ENCODE measurements around the gene PTPN14. TPM values are rescaled to one million over a fixed set of nuclear protein-coding genes. Genes with fewer than 3 reads are reported as not detected.
"Not testable (repeated sequence)": the region's sequence is repeated elsewhere in the genome, so short reads cannot be mapped to it uniquely, and the experiment has no call there.

The PTPN14 gene
- total RNA-seq, 1 donor from 2014 or later = 2.7 TPM

DNA sequence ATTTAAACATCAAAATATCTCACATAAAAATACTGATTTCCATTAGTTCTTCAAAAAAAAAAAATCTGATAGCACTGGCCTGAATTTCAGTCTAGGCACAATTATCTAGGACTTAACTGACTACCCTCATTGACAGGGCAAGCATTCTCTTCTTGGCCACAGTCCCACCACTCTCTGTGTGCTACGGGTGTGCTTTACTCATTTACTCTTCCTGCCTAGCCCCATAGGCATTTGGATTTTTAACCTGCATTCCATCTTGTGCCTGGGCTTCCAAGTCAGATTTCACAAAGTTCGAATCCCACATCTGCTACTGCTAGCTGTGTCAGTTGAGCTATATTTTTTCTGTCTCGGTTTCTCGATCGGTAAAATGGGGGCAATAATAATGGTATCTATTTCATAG, 38.0 kb downstream of the PTPN14 start:
- intact Hi-C loops (cut with micrococcal nuclease) = no loop called here

DNA sequence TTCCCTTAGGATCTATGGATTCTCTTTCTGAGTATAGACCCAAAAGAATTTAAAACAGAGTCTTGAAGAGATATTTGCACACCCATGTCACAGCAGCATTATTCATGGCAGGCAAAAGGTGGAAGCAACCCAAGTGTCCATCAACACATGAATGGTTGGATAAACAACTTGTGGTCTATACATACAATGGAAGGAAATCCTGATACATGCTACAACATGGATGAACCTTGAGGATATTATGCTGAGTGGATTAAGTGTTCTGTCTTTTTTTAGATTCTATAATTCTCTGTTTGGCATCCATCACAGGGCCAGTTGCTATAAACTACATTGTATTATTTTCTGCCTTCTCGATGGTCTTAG, 39.8 kb downstream of the PTPN14 start:
- intact Hi-C loops (cut with micrococcal nuclease) = no loop called here

DNA sequence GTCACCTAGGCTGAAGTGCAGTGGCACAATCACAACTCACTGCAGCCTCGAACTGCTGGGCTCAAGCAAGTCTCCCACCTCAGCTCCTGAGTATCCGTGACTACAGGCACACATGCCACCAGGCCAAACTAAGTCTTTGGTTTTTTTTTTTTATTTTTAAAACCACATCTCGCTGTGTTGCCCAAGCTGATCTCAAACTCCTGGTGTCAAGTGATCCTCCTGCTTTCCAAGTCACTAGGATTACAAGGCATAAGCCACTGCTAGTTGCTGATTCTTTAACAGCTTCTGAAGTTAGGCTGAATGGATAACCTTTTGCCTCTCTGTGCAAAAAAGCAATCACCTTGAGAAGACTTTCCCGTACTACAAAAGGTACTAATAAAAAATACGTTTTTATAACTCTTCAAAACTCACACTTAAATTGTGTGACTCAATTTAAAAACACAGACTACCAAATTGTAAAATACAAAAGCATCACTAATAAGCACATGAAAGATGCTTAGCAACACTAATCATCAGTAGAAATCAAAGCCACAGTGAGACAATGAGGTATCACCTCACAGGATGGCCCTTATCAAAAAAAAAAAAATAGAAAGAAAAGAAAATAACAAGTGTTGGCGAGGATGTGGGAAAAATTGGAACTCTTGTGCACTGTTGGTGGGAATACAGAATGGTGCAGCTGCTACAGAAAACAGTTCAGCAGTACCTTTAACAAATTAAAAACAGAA, 40.3 kb downstream of the PTPN14 start:
- intact Hi-C loops (cut with micrococcal nuclease) = no loop called here

DNA sequence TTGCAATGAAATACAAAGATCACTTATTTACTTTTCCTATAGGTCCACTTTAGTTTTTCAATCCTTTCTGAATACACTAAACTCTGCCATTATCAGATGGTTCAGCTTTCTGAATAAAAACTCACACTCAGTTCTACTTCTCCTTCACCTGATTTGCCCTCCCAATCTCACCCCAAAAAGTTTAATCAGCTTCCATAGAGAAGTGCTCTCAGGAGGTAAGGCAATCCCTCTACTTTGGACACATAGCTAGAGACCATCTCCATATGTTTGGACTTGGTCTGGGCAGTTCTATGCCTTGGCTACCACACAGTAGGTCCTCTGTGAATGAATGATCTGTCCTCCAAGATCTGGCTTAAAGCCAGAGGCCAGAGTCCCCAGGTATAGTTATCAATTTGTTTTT, 40.9 kb downstream of the PTPN14 start:
- intact Hi-C loops (cut with micrococcal nuclease) = no loop called here

DNA sequence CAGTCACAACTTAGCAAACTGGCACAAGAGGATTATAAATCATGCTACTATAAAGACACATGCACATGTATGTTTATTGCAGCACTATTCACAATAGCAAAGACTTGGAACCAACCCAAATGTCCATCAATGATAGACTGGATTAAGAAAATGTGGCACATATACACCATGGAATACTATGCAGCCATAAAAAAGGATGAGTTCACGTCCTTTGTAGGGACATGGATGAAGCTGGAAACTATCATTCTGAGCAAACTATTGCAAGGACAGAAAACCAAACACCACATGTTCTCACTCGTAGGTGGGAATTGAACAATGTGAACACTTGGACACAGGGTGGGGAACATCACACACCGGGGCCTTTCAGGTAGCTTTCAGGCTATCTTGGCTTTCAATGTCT, 41.8 kb downstream of the PTPN14 start:
- intact Hi-C loops (cut with micrococcal nuclease) = not testable (repeated sequence)

DNA sequence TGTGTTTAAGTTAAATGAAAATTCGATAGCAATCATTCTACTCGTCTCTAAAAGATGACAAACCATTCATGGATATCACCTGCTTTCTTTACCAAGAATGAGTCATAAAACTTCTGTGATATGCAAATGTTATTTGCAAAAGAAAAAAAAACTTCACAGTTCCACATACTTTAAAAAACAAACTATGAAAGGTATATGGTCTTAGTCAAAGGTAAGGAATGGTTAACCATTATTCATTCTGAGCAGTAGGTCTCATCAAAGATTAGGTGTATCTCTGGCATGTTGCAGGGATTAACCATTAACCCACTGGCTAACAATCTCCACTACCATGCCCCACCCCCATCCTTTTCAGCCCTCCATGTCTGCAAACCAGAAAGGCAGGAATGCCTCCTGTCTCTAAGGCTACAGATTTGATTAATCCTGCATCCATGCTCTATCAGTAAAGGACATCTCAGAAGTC, 44.4 kb downstream of the PTPN14 start:
- intact Hi-C loops (cut with micrococcal nuclease) = no loop called here

DNA sequence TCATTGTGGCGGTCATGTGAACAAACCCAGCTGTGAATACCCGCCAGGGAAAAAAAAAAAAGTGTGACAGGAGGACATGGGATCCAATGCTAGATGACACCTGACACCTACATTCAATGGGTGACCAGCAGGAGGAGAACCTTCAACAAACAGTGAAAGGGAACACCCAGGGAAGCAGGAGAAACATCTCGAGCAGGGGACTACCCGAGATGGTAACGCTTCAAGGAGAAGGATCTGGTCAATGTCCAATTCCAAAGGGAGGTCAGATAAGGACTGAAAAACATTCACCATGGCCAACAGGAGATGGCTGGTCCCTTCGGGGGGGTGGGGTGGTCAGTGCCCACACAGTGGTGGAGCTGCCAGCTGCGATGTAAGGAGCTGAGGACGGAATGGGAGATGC, 46.3 kb downstream of the PTPN14 start:
- intact Hi-C loops (cut with micrococcal nuclease) = no loop called here

DNA sequence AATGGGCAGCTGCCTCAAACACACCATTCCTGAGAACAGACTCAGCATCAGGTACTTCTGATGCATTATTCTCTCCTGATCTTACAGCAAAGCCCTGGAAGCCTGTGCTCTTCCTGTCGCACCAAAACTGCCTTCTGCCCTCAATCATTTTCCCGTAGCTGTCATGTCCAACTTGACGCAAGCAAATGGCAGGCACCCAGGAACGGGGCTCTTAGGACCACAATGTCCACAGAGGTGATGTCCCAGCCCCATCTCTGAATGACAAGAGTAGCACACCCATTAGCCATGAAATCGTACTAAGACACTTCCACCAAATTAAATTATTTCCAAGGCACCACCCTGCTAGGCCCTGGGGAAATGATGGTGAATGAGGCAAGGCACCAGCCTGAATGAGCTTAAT, 47.1 kb downstream of the PTPN14 start:
- intact Hi-C loops (cut with micrococcal nuclease) = no loop called here

DNA sequence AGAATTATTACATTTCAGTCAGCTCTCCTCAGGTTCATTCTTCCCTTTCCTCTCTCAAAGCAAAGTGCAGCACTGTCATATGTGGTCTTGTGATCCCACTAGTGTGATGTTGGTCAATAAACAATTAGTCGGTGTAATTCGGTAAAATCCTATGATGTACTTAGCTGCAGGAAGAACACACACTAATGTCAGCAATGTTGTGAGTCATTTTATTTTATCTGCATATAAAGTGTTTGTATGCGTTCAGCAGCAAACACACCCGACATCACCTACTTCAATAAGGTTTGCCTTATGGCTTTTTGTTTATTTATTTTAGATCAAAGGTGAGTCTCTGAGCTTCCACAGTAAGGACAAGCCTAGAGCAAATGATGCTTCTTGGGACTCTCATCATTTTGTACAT, 47.8 kb downstream of the PTPN14 start:
- intact Hi-C loops (cut with micrococcal nuclease) = no loop called here

DNA sequence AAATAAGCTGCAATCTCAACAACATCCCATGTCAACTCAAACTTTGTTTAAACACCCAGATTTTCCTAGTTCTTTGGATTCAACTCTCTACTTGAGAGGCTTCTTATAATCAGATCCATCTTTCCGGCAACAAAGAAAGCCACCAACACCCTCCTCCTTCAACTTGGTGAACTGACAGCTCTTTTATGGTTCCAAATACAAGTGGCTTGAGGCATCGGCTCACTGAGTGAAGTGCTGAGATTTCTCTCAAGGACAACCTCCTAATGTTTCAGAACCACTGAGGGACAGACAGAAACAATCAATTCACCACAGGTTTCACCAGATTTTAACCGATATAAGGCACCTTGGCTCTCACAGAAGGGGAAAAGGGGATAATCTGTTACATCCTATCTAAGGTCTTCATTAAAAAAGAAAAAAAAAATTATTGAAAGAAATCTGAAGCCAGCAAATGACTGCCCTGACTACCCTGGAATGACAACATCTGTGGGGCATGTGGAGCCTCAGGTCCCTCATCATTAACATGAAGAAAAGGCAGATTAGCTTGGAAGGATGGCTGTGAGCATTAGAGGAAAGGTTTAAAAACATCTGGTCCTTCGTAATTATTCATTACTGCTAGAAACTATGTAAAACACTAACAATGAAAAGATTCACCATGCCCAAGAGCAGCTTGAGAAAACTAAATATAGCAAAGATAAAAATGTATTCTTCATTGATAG, 50.9 kb downstream of the PTPN14 start:
- intact Hi-C loops (cut with micrococcal nuclease) = no loop called here

DNA sequence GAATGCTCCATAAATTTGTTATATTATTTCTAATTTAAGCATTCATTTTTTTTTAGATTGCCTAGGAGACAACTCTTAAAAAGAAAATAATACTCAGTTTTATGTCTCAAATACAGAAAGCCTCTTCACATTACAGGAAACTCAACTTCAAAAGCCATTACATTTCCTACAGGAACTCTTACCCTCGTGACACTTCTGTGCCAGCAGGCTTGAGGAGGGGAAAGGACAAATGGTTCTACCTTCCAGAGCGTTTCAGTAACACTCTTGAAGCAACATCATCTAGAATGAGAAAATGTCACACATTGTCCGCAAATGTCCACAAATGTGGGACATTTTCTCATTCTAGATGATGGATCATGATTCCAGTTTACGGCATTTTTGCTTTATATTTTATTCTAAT, 51.7 kb downstream of the PTPN14 start:
- intact Hi-C loops (cut with micrococcal nuclease) = no loop called here

DNA sequence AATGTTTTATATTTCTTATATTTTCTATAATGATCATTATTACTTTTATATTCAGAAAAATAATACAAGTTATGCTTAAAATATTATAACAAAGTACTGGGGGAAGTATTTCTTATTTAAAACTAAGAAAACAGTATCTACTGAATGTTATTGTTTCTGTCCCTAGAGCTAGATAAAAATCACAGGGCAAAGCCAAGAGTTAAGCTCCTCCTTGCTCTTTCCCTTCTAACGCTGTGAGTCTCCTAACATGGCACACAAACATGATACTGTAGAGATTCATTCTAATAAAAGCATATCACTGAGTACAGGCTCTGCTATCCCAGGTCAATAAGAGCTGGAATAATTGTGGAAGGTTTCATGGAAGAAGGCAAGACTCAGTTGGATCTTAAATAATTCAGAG, 53.4 kb downstream of the PTPN14 start:
- intact Hi-C loops (cut with micrococcal nuclease) = no loop called here

DNA sequence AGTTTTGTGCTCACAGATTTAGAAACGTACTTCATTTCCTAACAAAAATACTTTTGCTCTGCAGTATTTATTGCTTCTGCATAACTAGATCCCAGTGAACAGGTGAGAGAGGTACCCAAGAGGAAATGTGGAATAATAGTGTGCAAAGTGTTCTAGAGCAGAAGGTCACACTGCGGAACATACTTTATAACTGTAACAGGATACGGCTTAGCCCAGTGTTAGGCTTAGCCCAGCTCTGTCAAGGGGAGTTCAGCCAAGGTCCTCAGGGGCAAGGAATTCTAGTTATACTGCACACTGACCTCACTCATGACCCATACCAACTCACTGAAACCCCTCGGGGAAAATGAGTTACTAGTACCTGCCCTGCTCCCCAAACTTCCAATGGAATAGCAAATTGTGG, 55.3 kb downstream of the PTPN14 start:
- intact Hi-C loops (cut with micrococcal nuclease) = no loop called here

DNA sequence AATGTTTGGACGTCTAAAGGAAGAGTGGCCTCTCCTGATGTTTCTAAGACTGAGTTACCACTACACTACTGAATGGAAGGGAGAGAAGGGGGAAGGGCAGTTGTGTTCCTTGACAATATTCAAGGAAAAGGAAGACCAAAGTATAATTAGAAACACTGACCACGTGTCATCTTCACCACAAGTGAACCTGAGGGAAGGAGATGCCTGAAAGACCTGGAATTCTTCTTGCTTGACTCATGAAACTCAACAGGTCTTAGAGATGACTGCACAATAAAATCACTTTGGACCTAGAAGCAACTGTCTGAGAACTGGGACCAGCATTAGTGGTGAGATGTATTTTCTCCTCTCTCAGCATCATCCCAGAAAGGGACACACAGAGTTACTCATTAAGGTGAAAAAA, 56.7 kb downstream of the PTPN14 start:
- intact Hi-C loops (cut with micrococcal nuclease) = no loop called here

DNA sequence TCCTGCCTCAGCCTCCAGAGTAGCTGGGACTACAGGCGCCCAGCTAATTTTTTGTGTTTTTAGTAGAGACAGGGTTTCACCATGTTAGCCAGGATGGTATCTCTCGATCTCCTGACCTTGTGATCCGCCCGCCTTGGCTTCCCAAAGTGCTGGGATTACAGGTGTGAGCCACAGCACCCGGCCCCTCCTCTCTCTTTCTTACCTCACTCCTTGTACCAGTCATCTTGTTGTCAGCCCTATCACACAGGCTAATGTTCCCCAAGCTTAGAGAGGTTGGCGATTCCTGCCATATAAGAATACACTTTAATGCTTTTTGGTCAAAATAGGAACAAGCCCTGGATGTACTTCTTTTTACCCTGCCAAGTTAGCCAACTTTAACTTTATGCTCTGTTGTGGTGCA, 57.2 kb downstream of the PTPN14 start:
- intact Hi-C loops (cut with micrococcal nuclease) = not testable (repeated sequence)

DNA sequence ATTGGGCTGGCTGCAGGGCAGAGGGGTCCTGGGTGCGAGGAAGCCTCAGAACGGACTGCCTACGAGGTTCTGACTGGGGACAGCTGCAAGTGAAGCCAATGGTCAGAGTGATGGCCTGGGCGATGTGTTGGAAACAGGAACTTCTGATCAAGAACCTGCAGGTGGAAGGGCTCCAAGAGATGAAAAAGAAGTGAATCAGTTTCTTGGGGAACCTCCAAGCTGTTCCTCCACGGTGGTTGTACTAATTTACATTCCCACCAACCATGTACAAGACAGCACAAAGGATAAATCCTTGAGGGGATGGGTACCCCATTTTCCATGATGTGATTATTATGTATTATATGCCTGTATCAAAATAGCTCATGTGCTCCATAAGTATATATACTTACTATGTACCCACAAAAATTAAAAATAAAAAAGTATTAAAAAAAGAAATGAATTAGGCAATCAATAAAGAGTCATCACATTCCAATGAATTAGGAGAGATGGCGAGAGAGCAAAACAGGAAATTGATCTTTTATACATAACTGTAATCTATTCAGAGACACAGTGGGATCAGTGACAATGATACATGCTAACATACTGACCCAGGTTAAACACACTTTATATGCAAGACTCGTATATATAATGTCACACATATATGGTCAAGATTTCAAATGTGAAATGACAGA, 58.1 kb downstream of the PTPN14 start:
- intact Hi-C loops (cut with micrococcal nuclease) = no loop called here

DNA sequence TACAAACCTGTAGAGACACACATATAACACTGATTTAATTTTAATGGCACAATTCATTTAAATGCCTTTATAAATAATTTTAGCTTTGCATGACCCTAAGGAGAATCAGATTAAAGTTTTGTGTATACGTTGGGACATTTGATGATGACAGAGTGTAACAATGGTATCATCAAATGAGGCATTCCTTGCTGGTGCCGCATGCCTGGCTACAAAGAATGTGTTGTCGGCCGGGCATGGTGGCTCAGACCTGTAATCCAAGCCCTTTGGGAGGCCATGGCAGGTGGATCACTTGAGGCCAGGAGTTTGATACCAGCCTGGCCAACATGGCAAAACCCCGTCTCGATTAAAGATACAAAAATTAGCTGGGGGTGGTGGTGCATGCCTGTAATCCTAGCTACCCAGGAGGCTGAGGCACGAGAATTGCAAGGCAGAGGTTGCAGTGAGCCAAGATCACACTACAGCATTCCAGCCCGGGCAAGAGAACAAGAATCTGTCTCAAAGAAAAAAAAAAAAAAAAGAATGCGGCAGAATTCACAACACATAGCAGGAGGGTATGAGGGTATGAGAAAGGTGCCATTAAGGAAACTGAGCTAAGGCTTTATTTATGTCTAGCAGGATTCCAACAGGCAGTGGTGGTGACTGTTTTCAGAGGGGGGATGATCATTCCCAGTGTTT, 58.9 kb downstream of the PTPN14 start:
- intact Hi-C loops (cut with micrococcal nuclease) = no loop called here

DNA sequence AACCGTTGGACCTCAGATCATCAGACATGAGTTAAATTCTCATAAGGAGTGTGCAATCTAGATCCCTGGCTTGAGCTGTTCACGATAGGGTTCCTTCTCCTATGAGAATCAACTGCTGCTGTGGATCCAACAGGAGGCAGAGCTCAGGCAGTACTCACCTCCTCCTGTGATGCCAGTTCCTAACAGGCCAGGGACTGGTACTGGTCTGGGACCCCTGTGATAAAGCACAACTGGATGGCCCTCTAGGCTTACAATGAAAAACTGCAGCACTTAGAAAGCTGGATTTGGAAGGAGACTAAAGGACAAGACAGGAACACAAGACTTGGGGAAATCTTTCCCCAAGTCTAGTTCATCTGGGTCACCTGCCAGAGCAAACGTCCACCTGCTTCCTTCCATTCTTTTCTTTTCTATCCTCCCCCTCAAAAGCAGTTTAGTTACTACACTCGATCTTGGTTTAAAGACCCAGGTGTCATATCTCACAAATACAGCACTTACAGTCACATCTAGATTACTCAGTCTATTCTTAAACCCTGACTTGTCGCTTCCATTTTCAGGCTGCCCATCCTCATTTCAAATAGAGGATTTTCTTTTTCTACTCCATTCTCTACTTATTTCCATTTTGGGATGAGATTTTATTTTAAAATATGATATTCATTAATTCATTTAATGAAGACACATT, 59.8 kb downstream of the PTPN14 start:
- intact Hi-C loops (cut with micrococcal nuclease) = no loop called here

DNA sequence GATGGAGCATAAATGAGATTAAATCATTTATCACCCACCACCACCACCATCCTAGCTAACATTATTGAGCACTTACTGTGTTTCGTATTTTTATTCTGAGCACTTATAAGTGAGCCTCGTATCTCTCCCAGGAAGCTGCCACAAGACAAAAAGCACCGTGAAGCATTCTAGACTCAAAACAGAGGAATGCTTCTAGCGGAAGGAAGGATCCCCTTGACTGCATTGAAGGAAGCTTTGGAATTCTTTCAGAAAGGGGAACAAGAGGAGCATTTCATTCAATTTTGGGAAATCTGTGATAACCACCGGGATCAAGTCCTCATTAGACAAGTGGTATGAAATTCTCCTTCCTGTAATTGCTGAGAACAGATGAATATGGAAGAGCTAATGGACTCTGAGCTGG, 66.3 kb downstream of the PTPN14 start:
- intact Hi-C loops (cut with micrococcal nuclease) = no loop called here

DNA sequence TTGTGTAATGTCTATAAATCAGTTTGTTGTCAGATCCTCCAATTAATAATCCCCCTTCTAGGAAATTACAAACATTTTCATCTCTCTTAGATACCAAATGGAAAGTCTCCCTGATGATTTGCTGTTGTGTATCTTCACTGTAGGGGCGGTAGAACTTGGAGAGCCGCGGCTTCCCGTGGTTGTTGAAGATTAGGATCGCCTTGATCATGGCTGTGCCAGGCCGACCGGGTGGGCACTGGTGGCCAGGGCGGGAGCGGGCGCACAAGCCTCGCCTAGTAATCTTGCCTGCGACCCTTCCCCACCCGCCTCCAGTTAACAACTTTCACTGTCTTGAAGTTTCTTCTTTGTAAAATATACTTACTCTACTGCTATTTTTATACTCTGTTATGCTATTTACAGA, 68.2 kb downstream of the PTPN14 start:
- intact Hi-C loops (cut with micrococcal nuclease) = not testable (repeated sequence)

DNA sequence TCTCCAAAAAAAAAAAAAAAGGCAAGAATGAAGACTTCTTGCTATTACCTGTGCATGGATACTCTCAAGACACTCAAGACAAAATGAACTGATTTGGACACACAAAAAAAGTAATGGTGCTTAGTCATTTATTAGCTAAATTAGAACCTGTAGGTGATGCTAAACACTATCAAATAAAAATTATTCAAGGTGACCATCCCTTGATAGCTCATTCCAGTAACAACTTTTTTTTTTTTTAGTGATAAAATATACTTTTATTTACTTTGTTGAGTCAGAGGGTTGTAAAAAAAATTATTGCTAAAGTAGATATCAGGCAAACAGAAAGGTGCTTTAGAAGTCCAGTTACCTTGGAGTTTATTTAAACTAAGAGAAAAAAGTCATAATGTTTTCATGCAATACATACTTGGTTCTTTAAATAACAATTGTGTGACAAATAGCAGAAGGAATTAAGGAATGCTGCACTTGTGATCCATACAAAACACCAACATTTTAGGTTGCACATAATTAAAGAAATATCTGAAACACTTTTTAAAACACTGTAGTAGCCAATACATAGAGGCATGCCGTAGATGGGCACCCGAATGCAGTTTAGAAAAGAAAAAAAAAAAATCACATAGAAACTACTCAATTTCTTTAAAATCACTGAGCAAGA, 69.3 kb downstream of the PTPN14 start:
- intact Hi-C loops (cut with micrococcal nuclease) = not testable (repeated sequence)
